ENCODE data around the gene ZNF668. TPM values are rescaled to one million over a fixed set of nuclear protein-coding genes. Genes with fewer than 3 reads are reported as not detected.

The ZNF668 gene
- total RNA-seq, 1 donor from 2014 or later: 12.7 TPM

GRCh38 chr16:31050280-31051030, 23.6 kb downstream of the ZNF668 start:
- no peaks in the 10 kb centered on the region for H3K36me3 Mint-ChIP-seq (ENCODE audit: low read depth)
- intact Hi-C loops (cut with micrococcal nuclease): no loop called here
- H3K27me3 Mint-ChIP-seq (ENCODE audit: low read depth): no peaks in the 10 kb centered on the region
- no peak overlapping the region for H3K4me3 Mint-ChIP-seq (ENCODE audit: low read depth)
- no peak overlapping the region for H3K27ac Mint-ChIP-seq
- H3K9me3 Mint-ChIP-seq: no peaks in the 10 kb centered on the region
- no peak for DNase-seq (ENCODE audit: low spot score)
- peaks cover 9% of the 10 kb centered on the region for H3K4me1 Mint-ChIP-seq (ENCODE audit: low read depth)

- Mint-ChIP-seq H3K27me3 (ENCODE audit: low read depth) (no peaks in the 10 kb centered on the region), H3K27ac (no peak overlapping the region), H3K36me3 (ENCODE audit: low read depth) (peaks cover 12% of the 10 kb centered on the region), H3K4me1 (ENCODE audit: low read depth) (no peaks in the 10 kb centered on the region), H3K4me3 (ENCODE audit: low read depth) (no peak overlapping the region), H3K9me3 (no peaks in the 10 kb centered on the region)
- intact Hi-C loops (cut with micrococcal nuclease): no loop called here
- DNase-seq (ENCODE audit: low spot score): no peak
Measured at GRCh38 chr16:31043898-31044481, 30.1 kb downstream of the ZNF668 start.

GRCh38 chr16:31043352-31043751, 30.7 kb downstream of the ZNF668 start:
- Mint-ChIP-seq H3K4me1 (ENCODE audit: low read depth) (no peaks in the 10 kb centered on the region), H3K9me3 (no peaks in the 10 kb centered on the region), H3K36me3 (ENCODE audit: low read depth) (peaks cover 19% of the 10 kb centered on the region), H3K27me3 (ENCODE audit: low read depth) (no peaks in the 10 kb centered on the region), H3K27ac (no peak overlapping the region), H3K4me3 (ENCODE audit: low read depth) (no peak overlapping the region)
- DNase-seq (ENCODE audit: low spot score): no peak
- intact Hi-C loops (cut with micrococcal nuclease): no loop called here

DNA sequence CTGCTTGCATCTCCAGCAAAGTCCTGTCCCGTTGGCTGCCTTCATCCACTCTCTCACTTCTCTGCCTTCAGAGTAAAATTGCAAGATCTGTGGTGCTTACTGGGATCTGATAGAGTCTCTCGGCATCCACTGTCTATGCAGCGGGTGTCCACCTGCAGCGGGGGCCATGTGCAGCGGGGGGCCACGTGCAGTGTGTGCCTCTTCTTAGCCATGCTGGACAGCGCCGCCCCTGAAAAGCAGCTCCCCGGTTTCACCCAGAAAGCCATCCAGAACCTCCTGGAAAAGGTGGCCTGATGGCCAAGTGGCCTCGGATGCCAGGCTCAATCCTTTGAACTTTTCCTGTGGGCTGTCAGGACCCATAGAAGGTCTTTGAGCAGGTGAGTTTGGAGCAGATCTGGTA, 31.2 kb downstream of the ZNF668 start:
- no peak overlapping the region for H3K27ac Mint-ChIP-seq
- intact Hi-C loops (cut with micrococcal nuclease): no loop called here
- no peak for DNase-seq (ENCODE audit: low spot score)
- no peaks in the 10 kb centered on the region for H3K4me1 Mint-ChIP-seq (ENCODE audit: low read depth)
- H3K27me3 Mint-ChIP-seq (ENCODE audit: low read depth): no peaks in the 10 kb centered on the region
- H3K4me3 Mint-ChIP-seq (ENCODE audit: low read depth): no peak overlapping the region
- no peaks in the 10 kb centered on the region for H3K9me3 Mint-ChIP-seq
- H3K36me3 Mint-ChIP-seq (ENCODE audit: low read depth): peaks cover 21% of the 10 kb centered on the region

DNA sequence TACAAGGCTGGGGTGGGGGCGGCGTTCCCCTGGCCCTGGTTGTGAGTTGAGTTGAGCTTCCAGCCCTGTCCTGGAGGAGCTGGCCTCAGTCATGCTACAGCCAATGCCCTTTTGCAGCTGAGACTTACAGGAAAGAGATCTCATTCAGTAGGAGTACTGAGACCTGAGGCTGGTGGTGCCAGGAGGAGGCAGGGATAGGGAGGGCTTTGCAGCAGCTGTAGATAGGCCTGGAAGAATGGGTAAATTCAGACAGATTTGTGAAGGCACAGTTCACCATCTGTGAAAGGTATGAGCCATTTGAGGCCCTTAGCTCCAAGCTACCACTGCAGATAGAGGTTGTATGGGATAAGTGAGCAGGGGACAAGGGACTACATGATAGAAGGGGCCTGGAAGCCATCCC, 35.0 kb downstream of the ZNF668 start:
- Mint-ChIP-seq H3K4me3 (ENCODE audit: low read depth) (no peak overlapping the region), H3K27ac (no peak overlapping the region)

DNA sequence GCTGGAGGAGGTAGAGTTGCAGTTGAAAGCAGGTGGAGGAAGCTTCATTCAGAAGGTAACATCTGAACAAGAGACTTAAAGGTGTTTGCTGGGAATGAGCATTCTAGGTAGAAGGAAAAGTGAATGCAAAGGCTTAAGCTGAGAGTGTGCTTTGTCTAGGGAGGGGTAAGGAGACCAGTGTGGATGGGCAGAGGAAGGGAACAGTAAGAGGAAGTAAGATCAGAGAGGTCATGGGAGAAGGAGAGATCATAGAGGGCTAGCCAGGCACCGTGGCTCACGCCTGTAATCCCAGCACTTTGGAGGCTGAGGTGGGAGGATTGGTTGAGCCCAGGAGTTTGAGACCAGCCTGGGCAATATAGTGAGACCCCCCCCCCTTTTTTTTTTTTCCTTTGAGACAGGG, 37.3 kb downstream of the ZNF668 start:
- no peak overlapping the region for H3K4me3 Mint-ChIP-seq (ENCODE audit: low read depth)
- H3K27me3 Mint-ChIP-seq (ENCODE audit: low read depth): no peaks in the 10 kb centered on the region
- intact Hi-C loops (cut with micrococcal nuclease): no loop called here
- H3K36me3 Mint-ChIP-seq (ENCODE audit: low read depth): peaks cover 34% of the 10 kb centered on the region
- peaks cover 14% of the 10 kb centered on the region for H3K4me1 Mint-ChIP-seq (ENCODE audit: low read depth)
- H3K27ac Mint-ChIP-seq: no peak overlapping the region
- no peak for DNase-seq (ENCODE audit: low spot score)
- no peaks in the 10 kb centered on the region for H3K9me3 Mint-ChIP-seq

More for the DNA sequence above, 35.0 kb downstream of the ZNF668 start:
- no peaks in the 10 kb centered on the region for H3K9me3 Mint-ChIP-seq
- peaks cover 4% of the 10 kb centered on the region for H3K4me1 Mint-ChIP-seq (ENCODE audit: low read depth)
- DNase-seq (ENCODE audit: low spot score): no peak
- H3K36me3 Mint-ChIP-seq (ENCODE audit: low read depth): peaks cover 34% of the 10 kb centered on the region
- H3K27me3 Mint-ChIP-seq (ENCODE audit: low read depth): no peaks in the 10 kb centered on the region
- intact Hi-C loops (cut with micrococcal nuclease): no loop called here

- Mint-ChIP-seq H3K27me3 (ENCODE audit: low read depth) (no peaks in the 10 kb centered on the region), H3K36me3 (ENCODE audit: low read depth) (peaks cover 24% of the 10 kb centered on the region), H3K4me3 (ENCODE audit: low read depth) (peak overlapping the region; percentile 87), H3K27ac (peak overlapping the region; percentile 89), H3K9me3 (no peaks in the 10 kb centered on the region), H3K4me1 (ENCODE audit: low read depth) (peaks cover 16% of the 10 kb centered on the region)
- intact Hi-C loops (cut with micrococcal nuclease): loop anchor here (1.0 to 2.0 kb wide), 5 partner anchors 37 to 111 kb away; partner anchors contain the start of genes FBXL19, KAT8, VKORC1 and ZNF646
- peak; percentile 84 for DNase-seq (ENCODE audit: low spot score)
Measured at GRCh38 chr16:31033709-31034492, 40.1 kb downstream of the ZNF668 start.

- Mint-ChIP-seq H3K4me3 (ENCODE audit: low read depth) (peak within 1 kb of the TSS; percentile 87), H3K9me3 (no peaks in the 10 kb centered on the region), H3K4me1 (ENCODE audit: low read depth) (peaks cover 16% of the 10 kb centered on the region), H3K27ac (peak within 1 kb of the TSS; percentile 89), H3K36me3 (ENCODE audit: low read depth) (peaks cover 17% of the 10 kb centered on the region), H3K27me3 (ENCODE audit: low read depth) (no peaks in the 10 kb centered on the region)
- peak; percentile 97 for DNase-seq (ENCODE audit: low spot score)
- intact Hi-C loops (cut with micrococcal nuclease): loop anchor here (1.0 to 2.0 kb wide), 5 partner anchors 36 to 110 kb away; partner anchors contain the start of genes FBXL19, KAT8, VKORC1 and ZNF646
Measured at GRCh38 chr16:31032736-31033708, 41.0 kb downstream of the ZNF668 start, which contains the start of gene STX4. TSS of gene STX4 (plus strand) at chr16:31033558. CDS start at chr16:31033806, 248 bp downstream.

DNA sequence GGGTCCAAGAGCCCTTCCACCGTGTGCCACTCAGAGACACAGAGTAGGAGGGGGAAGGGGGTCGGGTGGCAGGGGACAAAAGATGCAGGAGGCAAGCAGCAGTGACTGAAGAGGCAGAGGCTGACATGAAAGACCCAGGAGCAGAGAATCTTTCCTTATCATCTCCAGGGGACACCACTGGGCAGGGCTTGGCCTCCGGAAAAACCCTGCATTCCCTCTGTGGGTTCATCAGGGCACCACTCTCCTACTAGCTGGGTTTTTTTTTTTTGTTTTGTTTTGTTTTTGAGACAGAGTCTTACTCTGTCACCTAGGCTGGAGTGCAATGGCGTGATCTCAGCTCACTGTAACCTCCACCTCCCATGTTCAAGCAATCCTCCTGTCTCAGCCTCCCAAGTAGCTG, 42.8 kb downstream of the ZNF668 start:
- no peak overlapping the region for H3K4me3 Mint-ChIP-seq (ENCODE audit: low read depth)
- H3K4me1 Mint-ChIP-seq (ENCODE audit: low read depth): peaks cover 16% of the 10 kb centered on the region
- no peak overlapping the region for H3K27ac Mint-ChIP-seq
- H3K27me3 Mint-ChIP-seq (ENCODE audit: low read depth): no peaks in the 10 kb centered on the region
- no peaks in the 10 kb centered on the region for H3K9me3 Mint-ChIP-seq
- DNase-seq (ENCODE audit: low spot score): no peak
- peaks cover 12% of the 10 kb centered on the region for H3K36me3 Mint-ChIP-seq (ENCODE audit: low read depth)
- intact Hi-C loops (cut with micrococcal nuclease): no loop called here

DNA sequence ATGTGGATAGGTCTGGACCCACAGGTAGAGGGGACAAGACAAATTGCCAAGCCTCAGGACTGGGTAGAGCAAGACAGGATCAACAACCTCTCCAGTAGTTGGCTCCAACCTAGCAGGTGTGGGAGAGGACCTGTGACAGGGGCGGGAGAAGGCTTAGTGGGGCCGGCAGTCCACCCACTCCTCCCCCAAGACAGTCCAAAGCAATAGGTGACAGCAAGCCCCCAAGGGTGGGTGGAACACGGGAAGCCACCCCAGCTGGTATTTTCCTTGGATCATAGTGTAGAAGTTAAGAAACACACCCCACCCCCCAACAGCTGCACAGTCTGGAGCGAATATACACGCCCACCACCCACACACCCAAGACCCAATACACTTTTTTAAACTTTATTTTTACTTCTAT, 44.8 kb downstream of the ZNF668 start:
- Mint-ChIP-seq H3K4me3 (ENCODE audit: low read depth) (no peak overlapping the region), H3K9me3 (no peaks in the 10 kb centered on the region), H3K27ac (no peak overlapping the region), H3K4me1 (ENCODE audit: low read depth) (peaks cover 13% of the 10 kb centered on the region), H3K27me3 (ENCODE audit: low read depth) (no peaks in the 10 kb centered on the region), H3K36me3 (ENCODE audit: low read depth) (peaks cover 5% of the 10 kb centered on the region)
- no peak for DNase-seq (ENCODE audit: low spot score)
- intact Hi-C loops (cut with micrococcal nuclease): no loop called here

- Mint-ChIP-seq H3K27me3 (ENCODE audit: low read depth) (no peaks in the 10 kb centered on the region), H3K9me3 (no peaks in the 10 kb centered on the region), H3K4me1 (ENCODE audit: low read depth) (peaks cover 10% of the 10 kb centered on the region), H3K27ac (no peak overlapping the region), H3K36me3 (ENCODE audit: low read depth) (no peaks in the 10 kb centered on the region), H3K4me3 (ENCODE audit: low read depth) (no peak overlapping the region)
- no peak for DNase-seq (ENCODE audit: low spot score)
- intact Hi-C loops (cut with micrococcal nuclease): no loop called here
Measured at GRCh38 chr16:31025339-31025738, 48.7 kb downstream of the ZNF668 start.

GRCh38 chr16:31023627-31024226, 50.3 kb downstream of the ZNF668 start:
- H3K27ac Mint-ChIP-seq: no peak overlapping the region
- no peaks in the 10 kb centered on the region for H3K9me3 Mint-ChIP-seq
- intact Hi-C loops (cut with micrococcal nuclease): no loop called here
- no peak for DNase-seq (ENCODE audit: low spot score)
- no peaks in the 10 kb centered on the region for H3K36me3 Mint-ChIP-seq (ENCODE audit: low read depth)
- H3K4me1 Mint-ChIP-seq (ENCODE audit: low read depth): peaks cover 10% of the 10 kb centered on the region
- no peak overlapping the region for H3K4me3 Mint-ChIP-seq (ENCODE audit: low read depth)
- no peaks in the 10 kb centered on the region for H3K27me3 Mint-ChIP-seq (ENCODE audit: low read depth)

Data from activated T-helper 2 cell treated with anti-CD3 and anti-CD28 coated beads, Interferon-gamma antibody, Interleukin-2, Interleukin-4, amounts not matched to agents 10 μg/mL and 5 μg/mL and 100 μg/mL, durations not matched to agents 14 hours and 24 hours and 36 hours (primary cell).